ENCODE data around the gene SALL4. TPM values are rescaled to one million over a fixed set of nuclear protein-coding genes. Genes with fewer than 3 reads are reported as not detected.
A peak's percentile ranks its signal among the peaks of the same experiment; 100 is the strongest.

SALL4 gene
- total and polyA plus RNA-seq, 2 of the 8 experiments (the other 6 are each of a cell fraction or from before 2014, with no cell fraction given) = 108 to 235 TPM

DNA sequence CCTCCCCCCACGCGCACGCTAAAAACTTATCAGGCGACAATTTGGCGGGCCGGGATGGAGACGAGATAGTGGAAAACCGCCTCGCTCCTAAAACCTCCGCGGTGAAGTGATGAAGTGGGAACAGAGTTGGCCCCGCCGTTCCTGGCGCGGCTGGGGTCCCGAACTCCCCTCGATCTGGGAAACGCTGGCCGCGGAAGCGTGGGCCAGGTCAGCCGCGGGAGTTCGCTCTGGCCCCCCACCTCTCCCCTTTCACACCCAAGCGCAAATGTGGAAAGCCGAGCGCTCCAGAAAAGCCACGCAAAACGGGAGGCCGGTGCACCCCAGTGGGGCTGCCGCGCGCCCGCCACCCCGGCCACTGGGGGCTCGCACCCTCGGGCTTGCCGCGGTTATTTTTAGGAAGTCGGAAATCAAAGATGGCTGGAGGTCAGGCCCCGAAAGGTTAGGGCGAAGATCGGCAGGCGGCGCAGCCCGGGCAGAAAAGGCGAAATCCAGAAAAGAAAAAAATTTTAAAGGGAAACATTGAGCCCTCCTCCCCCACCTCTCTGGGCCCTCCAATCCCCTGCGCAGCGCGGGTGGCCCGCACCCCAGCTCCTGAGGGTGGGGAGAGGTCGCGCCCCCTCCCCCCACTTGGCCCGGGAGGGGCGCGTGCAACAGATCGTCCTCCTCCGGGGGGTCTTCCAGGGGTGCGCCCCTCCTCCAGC lies 1.0 kb downstream of the SALL4 start:
- no peaks in the 10 kb centered on the region for H3K9me3 ChIP-seq (ENCODE audit: insufficient read depth in 2 of 2, low read depth in 1 of 2, low read length in 1 of 2)
- H3K23me2 ChIP-seq (ENCODE audit: low read depth, low read length) = peaks cover 10% of the 10 kb centered on the region
- DNase-seq (ENCODE audit: low read depth in 1 of 2, low spot score in 2 of 2) = peak in 1 of 2 experiments; percentile 71
- ChIA-PET POLR2A (ENCODE audit: partially characterized antibody) (interaction anchor here (0.8 to 2.5 kb wide), 30 partner anchors 8 to 1004 kb away, joined by 3 to 24 read pairs (median 5); no protein-coding TSS in a partner anchor), CTCF (ENCODE audit: partially characterized antibody) (interaction anchor here (0.6 to 2.5 kb wide), 9 partner anchors 36 to 306 kb away, joined by 3 to 12 read pairs (median 7); no protein-coding TSS in a partner anchor)
- FAIRE-seq = no peak
- H3K27me3 ChIP-seq (replicated peaks in 1 of 4; ENCODE audit: control insufficient read depth in 3 of 4, extremely low read depth in 1 of 4, insufficient read depth in 3 of 4, low read length in 3 of 4) = no peaks in the 10 kb centered on the region
- peak overlapping the region; percentile 90 to 99 (median 94) for H3K4me3 ChIP-seq (ENCODE audit: extremely low read depth in 1 of 4, insufficient read depth in 2 of 4, low read depth in 3 of 4, low read length in 4 of 4)
- peak overlapping the region; percentile 98 for H3K56ac ChIP-seq (replicated peaks; ENCODE audit: insufficient read length, low read depth, low read length)
- H4K5ac ChIP-seq (ENCODE audit: insufficient read length, low read depth, low read length) = peak overlapping the region; percentile 90
- H2BK5ac ChIP-seq (ENCODE audit: low read depth, low read length) = peak overlapping the region; percentile 90
- peak overlapping the region; percentile 95 for H3K18ac ChIP-seq (ENCODE audit: extremely low read depth, low read length)
- 0 out of 2 replicates have a peak overlapping the region, but pooled peaks have one; percentile 68 for H2AK5ac ChIP-seq (ENCODE audit: low read depth, low read length)
- H3K9ac ChIP-seq (replicated peaks in 1 of 4; ENCODE audit: extremely low read depth in 1 of 4, low read depth in 3 of 4, low read length in 3 of 4) = peak overlapping the region; percentile 82 to 97 (median 96)
- no peak overlapping the region for H2BK15ac ChIP-seq (ENCODE audit: low read length)
- H2BK20ac ChIP-seq (ENCODE audit: low read length) = no peak overlapping the region
- H3K4me2 ChIP-seq (ENCODE audit: insufficient read depth in 1 of 2, low read depth in 2 of 2, low read length in 2 of 2) = peak overlapping the region; percentile 71 to 99
- peak overlapping the region; percentile 97 for H4K8ac ChIP-seq (ENCODE audit: extremely low read depth, insufficient read depth, low read length)
- H4K91ac ChIP-seq (replicated peaks; ENCODE audit: insufficient read length, low read length) = peak overlapping the region; percentile 91
- H3K4ac ChIP-seq (replicated peaks; ENCODE audit: insufficient read length, low read depth, low read length) = peak overlapping the region; percentile 75
- 1% methylated on average over 36 of the region's 59 CpGs; no CpG with 5 or more reads in 1 of the 2 experiments for WGBS, 2 experiments (ENCODE audit: extremely low coverage in 1 of 2, insufficient coverage in 1 of 2, insufficient read length in 1 of 2, insufficient replicate concordance in 2 of 2, low coverage in 1 of 2, low lambda C conversion rate in 2 of 2, missing lambda C conversion rate in 1 of 2)
- no peak overlapping the region for H3K23ac ChIP-seq (ENCODE audit: insufficient read length)
- H2AFZ ChIP-seq (ENCODE audit: low read length) = no peak overlapping the region
- H4K20me1 ChIP-seq (replicated peaks in 1 of 2; ENCODE audit: control insufficient read depth in 1 of 2, insufficient read depth in 2 of 2, low read length in 2 of 2) = peaks cover 5 to 10% of the 10 kb centered on the region in 2 experiments
- H2BK120ac ChIP-seq (replicated peaks; ENCODE audit: low read depth, low read length) = peak overlapping the region; percentile 51
- peaks cover 28 to 60% of the 10 kb centered on the region in 2 experiments for H3K79me2 ChIP-seq (ENCODE audit: control insufficient read depth in 1 of 2, insufficient read depth in 2 of 2, low read length in 2 of 2)
- peak overlapping the region; percentile 82 for H3K14ac ChIP-seq (ENCODE audit: insufficient read length)
- peak overlapping the region; percentile 96 for H3K27ac ChIP-seq (ENCODE audit: low read depth, low read length)
- H2BK12ac ChIP-seq (ENCODE audit: low read depth, low read length) = no peak overlapping the region
- no peaks in the 10 kb centered on the region; the same call in 1 of the 2 replicates for H3K79me1 ChIP-seq (ENCODE audit: low read depth, low read length)
- peaks cover 0 to 16% (median 0%) of the 10 kb centered on the region in 4 experiments; a peak in 1 of 8 replicates for H3K36me3 ChIP-seq (ENCODE audit: control insufficient read depth in 2 of 4, insufficient read depth in 4 of 4, low read length in 3 of 4)
- H3K4me1 ChIP-seq (replicated peaks in 1 of 4; ENCODE audit: control insufficient read depth in 3 of 4, insufficient read depth in 4 of 4, low read length in 3 of 4) = peaks cover 5 to 13% (median 10%) of the 10 kb centered on the region in 4 experiments
- TF ChIP-seq RNF2 (IDR thresholded peaks at IDR 0.05; ENCODE audit: borderline replicate concordance, low read depth, low read length, missing control alignments, poor library complexity, severe bottlenecking) (no peak), RAD21 (IDR thresholded peaks at IDR 0.05 in 1 of 2, conservative IDR thresholded peaks at IDR 0.05 in 1 of 2; ENCODE audit: low read depth in 2 of 2, low read length in 2 of 2) (peak in 1 of 2 experiments; percentile 38; a peak in 1 of 4 replicates), YY1 (IDR thresholded peaks at IDR 0.05; ENCODE audit: low read depth, low read length) (peak; percentile 88), GTF2F1 (IDR thresholded peaks at IDR 0.05; ENCODE audit: borderline replicate concordance, low read depth, low read length) (no peak), NANOG (IDR thresholded peaks at IDR 0.05; ENCODE audit: insufficient read depth, low read depth, low read length, poor library complexity, severe bottlenecking) (peak; percentile 58), CBX5 (IDR thresholded peaks at IDR 0.05; ENCODE audit: low read depth, low read length) (no peak), TAF1 (IDR thresholded peaks at IDR 0.05; ENCODE audit: low read depth, low read length) (peak; percentile 76; the same call in 1 of the 2 replicates), TCF12 (IDR thresholded peaks at IDR 0.05; ENCODE audit: low read depth, low read length) (0 out of 2 replicates have a peak, but pooled peaks have one; percentile 4)
- TF ChIP-seq, protein P1, sequence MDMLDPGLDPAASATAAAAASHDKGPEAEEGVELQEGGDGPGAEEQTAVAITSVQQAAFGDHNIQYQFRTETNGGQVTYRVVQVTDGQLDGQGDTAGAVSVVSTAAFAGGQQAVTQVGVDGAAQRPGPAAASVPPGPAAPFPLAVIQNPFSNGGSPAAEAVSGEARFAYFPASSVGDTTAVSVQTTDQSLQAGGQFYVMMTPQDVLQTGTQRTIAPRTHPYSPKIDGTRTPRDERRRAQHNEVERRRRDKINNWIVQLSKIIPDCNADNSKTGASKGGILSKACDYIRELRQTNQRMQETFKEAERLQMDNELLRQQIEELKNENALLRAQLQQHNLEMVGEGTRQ (IDR thresholded peaks at IDR 0.05; ENCODE audit: low read length) = no peak
